Body of pancreas (tissue), 4 donors: ENCODE measurements around the gene CANT1.

Source experiments
- CTCF ChIP-seq, 7 experiments: fragments of 450-650 bp in 4 of 7; fragments of 200-600 bp in 3 of 7; sonication (generic) in 3 of 7; IDR thresholded peaks; one replicate each; pipeline ENCODE4 v1.5.1; 2016 to 2019; ENCODE audit warnings: antibody characterized with exemption in 7 of 7
- POLR2A ChIP-seq, 3 donors: fragments of 450-650 bp; IDR thresholded peaks; one replicate each; pipeline ENCODE4 v1.6.1; 2016; ENCODE audit warnings: antibody characterized with exemption in 3 of 3, mild to moderate bottlenecking in 2 of 3

GRCh38 chr17:79010304-79010646 is 711 bp upstream of the CANT1 start:
- TF ChIP-seq CTCF (IDR thresholded peaks at IDR 0.05) (no peak), POLR2A (IDR thresholded peaks at IDR 0.05) (no peak)
